ENCODE measurements around the gene ACO2. TPM values are rescaled to one million over a fixed set of nuclear protein-coding genes. Genes with fewer than 3 reads are reported as not detected.

The ACO2 gene
- total and polyA plus RNA-seq, 2 of the 13 experiments (the other 11 are each of a cell fraction or from before 2014, with no cell fraction given): 19.2 to 45.6 TPM

- TF ChIP-seq, protein P1, sequence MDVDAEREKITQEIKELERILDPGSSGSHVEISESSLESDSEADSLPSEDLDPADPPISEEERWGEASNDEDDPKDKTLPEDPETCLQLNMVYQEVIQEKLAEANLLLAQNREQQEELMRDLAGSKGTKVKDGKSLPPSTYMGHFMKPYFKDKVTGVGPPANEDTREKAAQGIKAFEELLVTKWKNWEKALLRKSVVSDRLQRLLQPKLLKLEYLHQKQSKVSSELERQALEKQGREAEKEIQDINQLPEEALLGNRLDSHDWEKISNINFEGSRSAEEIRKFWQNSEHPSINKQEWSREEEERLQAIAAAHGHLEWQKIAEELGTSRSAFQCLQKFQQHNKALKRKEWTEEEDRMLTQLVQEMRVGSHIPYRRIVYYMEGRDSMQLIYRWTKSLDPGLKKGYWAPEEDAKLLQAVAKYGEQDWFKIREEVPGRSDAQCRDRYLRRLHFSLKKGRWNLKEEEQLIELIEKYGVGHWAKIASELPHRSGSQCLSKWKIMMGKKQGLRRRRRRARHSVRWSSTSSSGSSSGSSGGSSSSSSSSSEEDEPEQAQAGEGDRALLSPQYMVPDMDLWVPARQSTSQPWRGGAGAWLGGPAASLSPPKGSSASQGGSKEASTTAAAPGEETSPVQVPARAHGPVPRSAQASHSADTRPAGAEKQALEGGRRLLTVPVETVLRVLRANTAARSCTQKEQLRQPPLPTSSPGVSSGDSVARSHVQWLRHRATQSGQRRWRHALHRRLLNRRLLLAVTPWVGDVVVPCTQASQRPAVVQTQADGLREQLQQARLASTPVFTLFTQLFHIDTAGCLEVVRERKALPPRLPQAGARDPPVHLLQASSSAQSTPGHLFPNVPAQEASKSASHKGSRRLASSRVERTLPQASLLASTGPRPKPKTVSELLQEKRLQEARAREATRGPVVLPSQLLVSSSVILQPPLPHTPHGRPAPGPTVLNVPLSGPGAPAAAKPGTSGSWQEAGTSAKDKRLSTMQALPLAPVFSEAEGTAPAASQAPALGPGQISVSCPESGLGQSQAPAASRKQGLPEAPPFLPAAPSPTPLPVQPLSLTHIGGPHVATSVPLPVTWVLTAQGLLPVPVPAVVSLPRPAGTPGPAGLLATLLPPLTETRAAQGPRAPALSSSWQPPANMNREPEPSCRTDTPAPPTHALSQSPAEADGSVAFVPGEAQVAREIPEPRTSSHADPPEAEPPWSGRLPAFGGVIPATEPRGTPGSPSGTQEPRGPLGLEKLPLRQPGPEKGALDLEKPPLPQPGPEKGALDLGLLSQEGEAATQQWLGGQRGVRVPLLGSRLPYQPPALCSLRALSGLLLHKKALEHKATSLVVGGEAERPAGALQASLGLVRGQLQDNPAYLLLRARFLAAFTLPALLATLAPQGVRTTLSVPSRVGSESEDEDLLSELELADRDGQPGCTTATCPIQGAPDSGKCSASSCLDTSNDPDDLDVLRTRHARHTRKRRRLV (CRISPR knock-in tag; IDR thresholded peaks at IDR 0.05): peak; percentile 92
- TF ChIP-seq ATF1 (CRISPR knock-in tag; IDR thresholded peaks at IDR 0.05) (peak; percentile 78), ZGPAT (CRISPR knock-in tag; IDR thresholded peaks at IDR 0.05) (peak; percentile 98), SPEN (CRISPR knock-in tag; IDR thresholded peaks at IDR 0.05; ENCODE audit: low read depth) (peak; percentile 95), KLF13 (CRISPR knock-in tag; IDR thresholded peaks at IDR 0.05) (0 out of 2 replicates have a peak, but pooled peaks have one; percentile 23), ATF4 (CRISPR knock-in tag; IDR thresholded peaks at IDR 0.05) (peak in 1 of 2 experiments; percentile 89; a peak in 2 of 4 replicates), ZNF382 (CRISPR knock-in tag; IDR thresholded peaks at IDR 0.05; ENCODE audit: borderline replicate concordance) (no peak), ZNF614 (CRISPR knock-in tag; IDR thresholded peaks at IDR 0.05; ENCODE audit: borderline replicate concordance) (peak; percentile 96; the same call in 1 of the 2 replicates), SP4 (CRISPR knock-in tag; IDR thresholded peaks at IDR 0.05) (peak; percentile 99), ZNF251 (CRISPR knock-in tag; IDR thresholded peaks at IDR 0.05) (peak; percentile 56; the same call in 1 of the 2 replicates), CSRNP1 (CRISPR knock-in tag; IDR thresholded peaks at IDR 0.05) (peak; percentile 47; the same call in 1 of the 2 replicates), BRCA1 (CRISPR knock-in tag; IDR thresholded peaks at IDR 0.05) (peak; percentile 90; the same call in 1 of the 2 replicates), MED1 (CRISPR knock-in tag; IDR thresholded peaks at IDR 0.05) (peak; percentile 95), ZFP82 (CRISPR knock-in tag; IDR thresholded peaks at IDR 0.05; ENCODE audit: borderline replicate concordance) (peak; percentile 64; the same call in 1 of the 2 replicates), ZNF451 (CRISPR knock-in tag; IDR thresholded peaks at IDR 0.05) (peak; percentile 90), ZNF230 (CRISPR knock-in tag; IDR thresholded peaks at IDR 0.05) (peak; percentile 96), EED (CRISPR knock-in tag; IDR thresholded peaks at IDR 0.05) (peak; percentile 80; the same call in 1 of the 2 replicates), GATAD1 (CRISPR knock-in tag; IDR thresholded peaks at IDR 0.05) (peak; percentile 86), STAT5B (CRISPR knock-in tag; IDR thresholded peaks at IDR 0.05) (peak; percentile 97), ZNF44 (CRISPR knock-in tag; IDR thresholded peaks at IDR 0.05) (no peak), CBX1 (IDR thresholded peaks at IDR 0.05; ENCODE audit: low read depth) (peak; percentile 91)
These were observed 22.1 kb upstream of the ACO2 start, which contains the start of gene TOB2 (continued) for GRCh38 chr22:41446639-41447434.

All from HepG2 (cell line).